GM10248 (cell line): ENCODE results near the gene TDRKH.
"Not testable (repeated sequence)": the region's sequence is repeated elsewhere in the genome, so short reads cannot be mapped to it uniquely, and the experiment has no call there.

Source experiments
- CTCF ChIA-PET: fragments of 300-600 bp; sonication (Branson Sonifier 250); formaldehyde crosslinking; extraction: SDS; loops from one replicate; lab custom pipeline; 2021; ENCODE audit warnings: antibody characterized with exemption; lab: Yijun Ruan, JAX
- POLR2A ChIA-PET: fragments of 350-650 bp; sonication (Branson Sonifier 250); formaldehyde crosslinking; extraction: SDS; loops from one replicate; lab custom pipeline; 2020; ENCODE audit warnings: antibody characterized with exemption; lab: Yijun Ruan, JAX
- DNase-seq: peaks from one replicate; pipeline ENCODE4 v3.0.0; 2012; ENCODE audit errors: extremely low spot score
- CTCF ChIP-seq: IDR thresholded peaks from 2 replicates; pipeline ENCODE4 v1.5.1; 2012; ENCODE audit warnings: mild to moderate bottlenecking, low read depth; ENCODE audit errors: extremely low read depth, missing control alignments, control extremely low read depth

Gene TDRKH

DNA sequence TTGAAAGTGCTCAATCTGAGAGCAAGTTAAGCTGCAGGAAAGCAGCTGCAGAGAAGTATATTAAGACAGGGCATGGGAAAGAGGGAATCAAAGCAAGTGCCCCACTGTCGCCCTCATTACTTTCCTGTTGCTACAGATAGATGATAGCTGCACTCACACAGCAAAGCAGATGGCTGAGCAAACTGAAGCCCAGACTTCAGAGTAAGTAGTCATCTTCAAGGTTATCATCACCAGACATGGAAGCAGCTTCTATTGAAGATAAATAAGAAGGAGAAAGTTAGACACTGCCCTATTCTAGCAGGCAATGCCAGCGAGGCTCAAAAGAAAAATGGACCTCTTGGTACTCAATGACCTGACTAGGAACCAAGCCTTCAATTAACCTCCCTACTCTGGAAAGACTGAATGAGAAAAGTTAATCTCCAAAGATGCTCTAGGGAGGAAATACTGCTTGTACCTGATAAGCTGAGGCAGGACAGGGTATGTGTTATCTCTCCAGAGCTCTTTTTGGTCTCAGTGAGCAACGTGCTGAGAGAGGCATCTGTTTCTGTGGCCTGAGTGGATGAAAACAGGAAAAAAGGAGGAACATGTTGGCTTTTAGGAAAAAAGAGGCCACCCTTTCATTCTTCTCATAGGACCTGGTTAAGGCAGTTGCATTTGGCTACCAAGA, 15.9 kb downstream of the TDRKH start:
- TF ChIP-seq CTCF = no peak
- ChIA-PET CTCF (interaction anchor here (1.1 to 2.3 kb wide), 3 partner anchors 10 to 39 kb away, joined by 3 to 6 read pairs (median 5); no protein-coding TSS in a partner anchor), POLR2A (no interaction called here)
- DNase-seq = no peak

DNA sequence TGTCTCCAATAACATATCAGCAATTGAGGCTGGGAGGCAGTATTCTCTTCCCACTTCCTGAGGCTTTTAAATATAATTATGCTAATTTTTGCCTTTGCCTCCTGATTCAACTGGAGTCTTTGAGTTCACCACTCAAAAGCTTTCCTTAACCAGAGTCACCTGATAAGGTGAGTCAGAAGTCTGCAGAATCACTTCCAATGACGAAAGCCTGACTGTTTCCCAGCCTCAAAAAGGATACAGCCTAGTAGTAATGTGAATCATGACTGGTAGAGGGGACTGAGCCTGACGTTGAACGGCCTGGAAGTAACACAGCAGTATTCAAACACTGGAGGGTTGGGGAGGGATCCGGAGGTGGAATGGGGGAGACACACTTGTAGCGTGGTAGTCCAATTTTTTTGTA, 16.6 kb downstream of the TDRKH start:
- CTCF ChIA-PET = interaction anchor here (1.6 kb wide), 1 partner anchor 39 kb away, joined by 5 read pairs; no protein-coding TSS in a partner anchor
- POLR2A ChIA-PET = no interaction called here
- no peak for DNase-seq
- no peak for TF ChIP-seq CTCF

- CTCF ChIA-PET, DNase-seq, POLR2A ChIA-PET: not testable (repeated sequence)
Observed at GRCh38 chr1:151769270-151769669, 21.0 kb downstream of the TDRKH start.

DNA sequence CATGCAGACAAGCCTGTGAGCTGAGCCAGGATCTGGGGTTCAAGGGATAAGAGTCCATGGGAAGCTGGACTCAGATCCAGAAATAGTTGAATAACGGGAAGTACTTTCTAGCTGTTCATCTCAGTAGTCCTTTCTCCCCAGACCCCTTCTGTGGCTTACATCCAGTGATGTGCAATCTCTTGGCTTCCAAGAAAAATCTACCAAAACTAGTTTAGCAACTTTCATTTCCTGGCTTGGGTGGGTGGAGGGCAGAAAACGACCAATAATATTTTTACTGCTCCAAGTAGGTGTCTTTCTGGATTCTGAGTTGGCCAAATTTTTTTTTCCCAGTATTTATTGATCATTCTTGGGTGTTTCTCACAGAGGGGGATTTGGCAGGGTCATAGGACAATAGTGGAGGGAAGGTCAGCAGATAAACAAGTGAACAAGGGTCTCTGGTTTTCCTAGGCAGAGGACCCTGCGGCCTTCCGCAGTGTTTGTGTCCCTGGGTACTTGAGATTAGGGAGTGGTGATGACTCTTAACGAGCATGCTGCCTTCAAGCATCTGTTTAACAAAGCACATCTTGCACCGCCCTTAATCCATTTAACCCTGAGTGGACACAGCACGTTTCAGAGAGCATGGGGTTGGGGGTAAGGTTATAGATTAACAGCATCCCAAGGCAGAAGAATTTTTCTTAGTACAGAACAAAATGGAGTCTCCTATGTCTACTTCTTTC, 21.8 kb downstream of the TDRKH start:
- POLR2A ChIA-PET = not testable (repeated sequence)
- CTCF ChIA-PET = interaction anchor here (1.2 kb wide), 1 partner anchor 34 kb away, joined by 3 read pairs; no protein-coding TSS in a partner anchor

GRCh38 chr1:151763990-151764389, 26.3 kb downstream of the TDRKH start:
- ChIA-PET CTCF (interaction anchor here (1.1 to 2.8 kb wide), 6 partner anchors 8 to 693 kb away, joined by 3 to 9 read pairs (median 4); partner anchors contain the start of genes GABPB2 and TDRKH), POLR2A (no interaction called here)
- no peak for DNase-seq
- no peak for TF ChIP-seq CTCF

More for the DNA sequence above, 21.8 kb downstream of the TDRKH start:
- not testable (repeated sequence) for DNase-seq

DNA sequence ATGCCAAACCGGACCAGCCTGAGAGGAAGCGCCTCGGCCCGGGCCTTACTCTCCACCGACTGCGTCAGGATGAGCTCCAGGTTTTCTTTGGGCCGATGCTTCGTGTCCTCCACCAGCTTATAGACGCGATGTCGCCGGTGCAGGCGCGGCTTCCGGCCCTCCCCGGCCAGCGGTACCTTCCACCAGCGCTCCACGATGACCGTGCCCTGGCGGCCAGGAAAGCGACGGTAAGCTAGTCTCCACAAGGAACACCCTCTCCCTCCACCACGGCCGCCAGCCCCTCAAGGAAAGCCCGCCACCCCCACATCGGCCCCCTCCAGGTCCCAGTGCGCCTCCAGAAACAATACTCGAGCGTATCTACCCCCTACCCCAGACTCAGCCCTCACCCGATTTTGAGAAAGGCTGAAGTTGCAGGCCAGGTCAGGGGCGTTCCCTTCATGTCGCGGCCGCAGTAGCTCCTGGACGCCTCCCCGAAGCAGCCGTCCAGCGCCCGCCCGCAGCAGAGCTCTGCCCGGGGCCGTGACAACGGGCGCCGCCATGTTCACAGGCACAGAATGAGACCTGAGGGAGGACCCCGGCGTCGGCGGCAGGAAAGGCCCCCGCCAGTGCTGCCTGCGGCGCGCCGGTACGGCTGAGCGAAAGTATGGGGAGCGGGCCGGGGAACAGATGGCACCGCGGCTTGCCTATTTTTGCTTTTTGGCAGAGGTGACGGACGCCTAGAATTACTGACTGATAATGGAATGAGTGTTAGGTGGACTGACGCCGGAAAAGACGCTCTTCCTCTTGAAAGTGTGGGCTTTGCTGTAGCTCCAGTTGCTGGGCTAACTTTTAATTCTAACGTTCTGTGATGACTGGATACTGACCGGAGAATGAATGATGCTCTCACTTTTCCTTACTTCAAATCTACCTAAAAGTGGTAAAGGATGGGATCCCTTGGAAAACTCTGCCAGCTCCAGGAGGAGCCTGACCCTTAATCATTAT, 27.1 kb downstream of the TDRKH start, which contains the start of gene MRPL9:
TSS of gene MRPL9 (minus strand) at position 556 of the 981 bp plus-strand sequence. CDS start at position 539, 17 bp downstream.
- ChIA-PET CTCF (interaction anchor here (1.0 to 2.8 kb wide), 8 partner anchors 9 to 693 kb away, joined by 3 to 9 read pairs (median 4); partner anchors contain the start of genes GABPB2 and TDRKH), POLR2A (interaction anchor here (0.6 kb wide), 2 partner anchors 10 to 87 kb away, joined by 3 to 4 read pairs; no protein-coding TSS in a partner anchor)
- DNase-seq = peak; percentile 95
- TF ChIP-seq CTCF = no peak
